HepG2 (cell line): ENCODE results near the gene MFAP3L. TPM values are rescaled to one million over a fixed set of nuclear protein-coding genes. Genes with fewer than 3 reads are reported as not detected.

ENCODE experiments used
- ATAC-seq: fragments of 200-7000 bp; cut with Tn5 transposase; 3 replicates; pipeline ENCODE4 v1.9.1; 2020; ENCODE audit warnings: mild to moderate bottlenecking, moderate library complexity
- BruUV-seq: library from RNA; stranded (reverse); fragments of 400-500 nt; replicated peaks from 2 replicates; lab custom pipeline; 2021; lab: Mats Ljungman, UMichigan
- CTCF ChIA-PET: fragments of 300-600 bp; formaldehyde crosslinking; extraction: SDS; loops from one replicate; lab custom pipeline; 2021; ENCODE audit warnings: low total read pairs, inconsistent platforms, low intra/inter-chr PET ratio; lab: Yijun Ruan, JAX
- POLR2A ChIA-PET: fragments of 350-600 bp; sonication (Branson Sonifier 250); formaldehyde crosslinking; loops from one replicate; lab custom pipeline; 2020; ENCODE audit warnings: antibody characterized with exemption, inconsistent platforms; lab: Yijun Ruan, JAX
- DNase-seq: peaks from one replicate; pipeline ENCODE4 v3.0.0-alpha.2; 2015; ENCODE audit warnings: low spot score
- FAIRE-seq: peaks from 3 replicates; lab custom pipeline; 2011; peaks lifted over from hg19 to GRCh38; lab: Jason Lieb, UNC
- H2AFZ ChIP-seq: one replicate; pipeline ENCODE4 v1.6.1; 2011; ENCODE audit warnings: low read length, inconsistent platforms
- H3K27ac ChIP-seq: fragments of 300-600 bp; 3 replicates; pipeline ENCODE4 v1.8.0; 2011; ENCODE audit warnings: mixed run types, mild to moderate bottlenecking, mixed read lengths, low read length, inconsistent platforms; ENCODE audit not compliant: insufficient read depth; ENCODE audit errors: extremely low read length
- H3K27me3 ChIP-seq, 2 experiments: fragments of 200-600 bp in 1 of 2; 2 replicates in 1 of 2; 3 replicates in 1 of 2; pipeline versions ENCODE4 v1.6.0 to v1.8.0; 2011; ENCODE audit warnings: low read length in 2 of 2, mild to moderate bottlenecking in 2 of 2, moderate library complexity in 2 of 2, inconsistent platforms in 1 of 2; ENCODE audit not compliant: insufficient read depth in 2 of 2, control insufficient read depth in 1 of 2
- H3K36me3 ChIP-seq, 2 experiments: fragments of 200-600 bp in 1 of 2; replicated peaks in 1 of 2; 2 replicates in 1 of 2; 3 replicates in 1 of 2; pipeline versions ENCODE4 v1.5.1 to v1.8.0; 2011; ENCODE audit warnings: low read length in 2 of 2, inconsistent platforms in 1 of 2; ENCODE audit not compliant: insufficient read depth in 2 of 2, control insufficient read depth in 1 of 2
- H3K4me1 ChIP-seq: 2 replicates; pipeline ENCODE4 v1.5.1; 2012; ENCODE audit warnings: low read length, inconsistent platforms; ENCODE audit not compliant: insufficient read depth
- H3K4me2 ChIP-seq: 2 replicates; pipeline ENCODE4 v1.6.0; 2011; ENCODE audit warnings: low read depth, low read length, inconsistent platforms
- H3K4me3 ChIP-seq, 3 experiments: fragments of 200-600 bp in 1 of 3; sonication (generic), shearing (Covaris generic) in 1 of 3; replicated peaks in 1 of 3; 2 replicates each; pipeline ENCODE4 v1.5.1; 2011 to 2016; ENCODE audit warnings: low read length in 3 of 3, inconsistent platforms in 2 of 3, low read depth in 2 of 3, mild to moderate bottlenecking in 2 of 3, control low read depth in 1 of 3, mixed read lengths in 1 of 3; ENCODE audit not compliant: insufficient read depth in 1 of 3
- H3K79me2 ChIP-seq: one replicate; pipeline ENCODE4 v1.6.1; 2011; ENCODE audit warnings: low read length, inconsistent platforms; ENCODE audit not compliant: insufficient read depth
- H3K9ac ChIP-seq: 2 replicates; pipeline ENCODE4 v1.6.0; 2011; ENCODE audit warnings: mild to moderate bottlenecking, low read depth, low read length, inconsistent platforms; ENCODE audit not compliant: insufficient read depth
- H3K9me3 ChIP-seq: 2 replicates; pipeline ENCODE4 v1.5.1; 2012; ENCODE audit warnings: mild to moderate bottlenecking, low read length
- H4K20me1 ChIP-seq: 2 replicates; pipeline ENCODE4 v1.6.0; 2011; ENCODE audit warnings: inconsistent platforms, mild to moderate bottlenecking, low read length, moderate library complexity; ENCODE audit not compliant: insufficient read depth
- DNMT3B ChIP-seq: conservative IDR thresholded peaks from 2 replicates; pipeline ENCODE4 v1.6.1; 2016; ENCODE audit warnings: missing biosample characterization, control low read depth
- MAFF ChIP-seq: IDR thresholded peaks from 2 replicates; pipeline ENCODE4 v1.6.1; 2011; ENCODE audit warnings: low read depth, low read length, improper control_type of control experiment
- MAFK ChIP-seq, 2 experiments: IDR thresholded peaks in 1 of 2; conservative IDR thresholded peaks in 1 of 2; 2 replicates each; pipeline ENCODE4 v1.6.1; 2011; ENCODE audit warnings: improper control_type of control experiment in 2 of 2, low read length in 2 of 2
- MTA3 ChIP-seq: sonication (generic); formaldehyde crosslinking; IDR thresholded peaks from 2 replicates; pipeline ENCODE4 v1.4.0; 2020; ENCODE audit warnings: missing genetic modification reagents
- TARDBP ChIP-seq: sonication (generic); formaldehyde crosslinking; IDR thresholded peaks from 2 replicates; pipeline ENCODE4 v1.8.0; 2022; ENCODE audit warnings: mild to moderate bottlenecking, missing genetic modification reagents
- ZNF280B ChIP-seq: sonication (generic); formaldehyde crosslinking; IDR thresholded peaks from 2 replicates; pipeline ENCODE4 v1.5.0; 2020; ENCODE audit warnings: missing genetic modification reagents, mild to moderate bottlenecking, borderline replicate concordance
- ZNF382 ChIP-seq: sonication (generic); formaldehyde crosslinking; IDR thresholded peaks from 2 replicates; pipeline ENCODE4 v1.5.0; 2020; ENCODE audit warnings: missing genetic modification reagents, mild to moderate bottlenecking, borderline replicate concordance
- ZNF441 ChIP-seq: sonication (generic); formaldehyde crosslinking; IDR thresholded peaks from 2 replicates; pipeline ENCODE4 v1.7.0; 2021; ENCODE audit warnings: missing genetic modification reagents, borderline replicate concordance
- ZNF75D ChIP-seq: sonication (generic); formaldehyde crosslinking; IDR thresholded peaks from 2 replicates; pipeline ENCODE4 v1.8.1; 2023; ENCODE audit warnings: missing genetic modification reagents, mild to moderate bottlenecking, borderline replicate concordance
- WGBS: methylation state at CpG from one replicate; pipeline ENCODE4 v1.1.6; 2017; ENCODE audit warnings: low lambda C conversion rate; 5-methylcytosine and 5-hydroxymethylcytosine counted together
- in situ Hi-C: cut with HindIII; loops from 2 replicates; pipeline ENCODE4 v1.10.0; 2017; ENCODE audit warnings: low pct_unique_long_range_greater_than_20kb; ENCODE audit not compliant: extremely low pct_ligation_motif_present
- intact Hi-C: fragments of 100-400 bp; cut with micrococcal nuclease; formaldehyde crosslinking; loops from one replicate; pipeline ENCODE4 v1.10.0; 2022; ENCODE audit not compliant: unreplicated experiment
- polyA plus RNA-seq, 8 experiments: library from polyadenylated mRNA; depleted of rRNA in 3 of 8; stranded (reverse) in 7 of 8; unstranded in 1 of 8; fragments of >200 nt; fragmentation: Illumina TruSeq in 4 of 8; extraction: Trizol in 4 of 8; gene quantifications; 2 replicates each; pipeline versions ENCODE4 v1.2.1 to v1.2.3, GENCODE V29; 2011 to 2016; ENCODE audit warnings: low read depth in 4 of 8, missing spikeins in 1 of 8, mixed read lengths in 1 of 8; ENCODE audit not compliant: insufficient read depth in 1 of 8
- total RNA-seq, 5 experiments: library from RNA; depleted of rRNA; stranded (reverse); fragments of >200 nt; fragmentation: Illumina TruSeq; extraction: Trizol; gene quantifications; 2 replicates each; pipeline ENCODE4 v1.2.3, GENCODE V29; 2016; ENCODE audit warnings: low read depth in 1 of 5

Gene MFAP3L
- total and polyA plus RNA-seq, 2 of the 13 experiments (the other 11 are each of a cell fraction or from before 2014, with no cell fraction given) = 1.5 to 3.6 TPM

DNA sequence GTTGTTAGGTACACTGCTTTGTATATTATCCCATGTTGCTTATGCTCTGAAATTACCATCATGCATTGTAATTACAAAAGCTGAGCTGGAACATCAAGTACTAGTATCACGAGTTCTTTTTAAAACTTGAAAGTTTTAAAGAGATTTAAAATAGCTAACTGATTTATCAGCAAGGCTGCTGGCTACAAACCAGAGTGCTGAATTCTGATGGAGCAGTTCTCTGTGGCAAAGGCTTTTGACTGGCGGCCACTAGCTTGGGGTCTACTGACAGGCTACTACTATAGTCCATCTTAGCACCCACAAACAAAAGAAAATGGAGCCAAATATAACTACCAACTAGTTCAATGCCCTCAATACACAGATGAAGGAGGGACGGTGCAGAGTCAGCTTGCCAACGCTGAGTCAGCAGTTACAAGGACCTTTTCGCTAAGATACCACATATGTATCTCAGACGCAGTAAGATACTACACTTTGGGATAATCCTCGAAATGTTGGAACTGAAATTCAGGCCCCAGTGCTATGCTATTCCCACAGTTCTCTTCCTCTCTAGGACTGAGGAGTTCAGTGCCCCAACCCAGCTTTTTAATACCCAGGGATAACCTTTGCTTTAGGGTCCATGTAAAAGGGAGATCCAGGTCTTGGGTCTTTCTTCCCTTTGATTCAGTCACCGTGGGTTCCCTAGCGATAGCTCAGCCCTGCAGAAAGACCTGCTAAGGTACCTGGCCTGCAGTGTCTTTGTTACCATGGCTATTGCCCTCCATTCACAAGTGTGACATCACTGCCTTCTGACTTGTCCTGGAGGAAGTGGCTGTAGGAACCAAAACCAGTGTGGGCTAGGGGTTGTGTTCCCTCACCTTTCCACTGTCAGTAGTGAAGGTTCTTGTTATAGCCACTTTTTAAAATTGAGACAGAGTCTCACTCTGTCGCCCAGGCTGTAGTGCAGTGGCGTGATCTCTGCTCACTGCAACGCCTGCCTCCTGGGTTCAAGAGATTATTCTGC lies 22.8 kb downstream of the MFAP3L start:
- Histone ChIP-seq H3K27me3 (no peaks in the 10 kb centered on the region), H2AFZ (no peak overlapping the region), H3K9me3 (no peaks in the 10 kb centered on the region), H3K36me3 (no peaks in the 10 kb centered on the region), H3K4me1 (no peaks in the 10 kb centered on the region), H3K4me3 (no peak overlapping the region), H3K9ac (no peak overlapping the region), H3K4me2 (no peak overlapping the region), H3K27ac (no peak overlapping the region), H4K20me1 (no peaks in the 10 kb centered on the region), H3K79me2 (no peaks in the 10 kb centered on the region)
- CTCF ChIA-PET = no interaction called here
- no TSS peak for BruUV-seq
- POLR2A ChIA-PET = no interaction called here
- WGBS = 74% methylated on average over 12 of the region's 12 CpGs
- in situ Hi-C loops (no loop called here), intact Hi-C loops (no loop called here)
- no peak for DNase-seq
- no peak for ATAC-seq
- TF ChIP-seq TARDBP (CRISPR knock-in tag) (no peak), MAFK (conservative IDR thresholded peaks at IDR 0.05 in 1 of 2, IDR thresholded peaks at IDR 0.05 in 1 of 2; ENCODE audit: low read length in 2 of 2) (peak; percentile 97 to 99), ZNF441 (CRISPR knock-in tag) (no peak), DNMT3B (no peak), ZNF382 (no peak), MTA3 (no peak), MAFF (peak; percentile 99), ZNF280B (CRISPR knock-in tag) (no peak), ZNF75D (CRISPR knock-in tag) (no peak)
- no peak for FAIRE-seq
